Measurements from ENCODE around the gene B4GALT3. TPM values are rescaled to one million over a fixed set of nuclear protein-coding genes. Genes with fewer than 3 reads are reported as not detected.

The B4GALT3 gene
- total and polyA plus RNA-seq, 2 of the 8 experiments (the other 6 are each of a cell fraction or from before 2014, with no cell fraction given), result 42.3 to 43.0 TPM

DNA sequence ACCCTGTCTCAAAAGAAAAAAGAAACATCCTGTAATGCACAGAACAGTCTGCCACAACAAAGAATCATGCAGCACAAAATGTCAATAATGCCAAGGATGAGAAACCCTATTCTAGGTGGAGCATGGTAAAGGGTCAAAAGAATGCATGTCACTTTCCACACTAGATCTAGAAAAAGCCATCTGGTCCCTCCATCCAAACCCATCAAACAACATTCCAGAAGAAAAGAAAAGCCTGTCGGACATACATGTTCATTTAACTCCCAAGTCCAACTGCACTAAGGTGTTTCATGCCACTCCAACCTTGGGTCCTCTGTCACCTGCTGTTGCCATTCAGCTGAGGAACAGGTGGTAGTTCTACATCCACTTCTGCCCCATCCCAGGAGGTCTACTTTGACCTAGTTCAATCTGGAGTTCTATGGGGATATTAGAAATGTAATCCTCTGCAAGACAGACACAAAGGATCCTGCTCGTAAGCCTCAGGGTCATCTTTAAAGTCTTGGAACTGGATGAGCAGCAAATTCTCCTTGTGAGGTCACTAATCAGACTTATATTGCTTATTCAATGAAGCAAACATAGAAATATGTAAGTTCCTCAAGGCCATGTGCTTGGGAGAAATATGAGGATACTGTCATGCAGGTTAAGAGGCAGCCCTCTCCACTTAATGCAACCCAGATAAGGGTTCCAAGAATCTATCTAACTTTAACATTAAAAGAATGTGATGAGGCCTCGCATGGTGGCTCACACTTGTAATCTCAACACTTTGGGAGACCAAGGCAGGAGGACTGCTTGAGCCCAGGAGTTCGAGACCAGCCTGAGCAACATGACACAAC, 48.5 kb downstream of the B4GALT3 start (continued):
- TF ChIP-seq RNF2 (IDR thresholded peaks at IDR 0.05; ENCODE audit: borderline replicate concordance, low read depth, low read length, missing control alignments, poor library complexity, severe bottlenecking), result no peak
- TF ChIP-seq JUND (IDR thresholded peaks at IDR 0.05; ENCODE audit: low read length), result no peak
- TF ChIP-seq, protein P1, sequence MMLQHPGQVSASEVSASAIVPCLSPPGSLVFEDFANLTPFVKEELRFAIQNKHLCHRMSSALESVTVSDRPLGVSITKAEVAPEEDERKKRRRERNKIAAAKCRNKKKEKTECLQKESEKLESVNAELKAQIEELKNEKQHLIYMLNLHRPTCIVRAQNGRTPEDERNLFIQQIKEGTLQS (IDR thresholded peaks at IDR 0.05; ENCODE audit: insufficient read depth, low read depth, low read length), result no peak

All from H1 (cell line).